ENCODE data around the gene GAL3ST2. TPM values are rescaled to one million over a fixed set of nuclear protein-coding genes. Genes with fewer than 3 reads are reported as not detected.
"Not testable (repeated sequence)": the region's sequence is repeated elsewhere in the genome, so short reads cannot be mapped to it uniquely, and the experiment has no call there.

Gene GAL3ST2
- polyA plus RNA-seq, 1 donor: not detected

GRCh38 chr2:241768850-241769249 is 7.8 kb upstream of the GAL3ST2 start:
- DNase-seq: no peak

DNA sequence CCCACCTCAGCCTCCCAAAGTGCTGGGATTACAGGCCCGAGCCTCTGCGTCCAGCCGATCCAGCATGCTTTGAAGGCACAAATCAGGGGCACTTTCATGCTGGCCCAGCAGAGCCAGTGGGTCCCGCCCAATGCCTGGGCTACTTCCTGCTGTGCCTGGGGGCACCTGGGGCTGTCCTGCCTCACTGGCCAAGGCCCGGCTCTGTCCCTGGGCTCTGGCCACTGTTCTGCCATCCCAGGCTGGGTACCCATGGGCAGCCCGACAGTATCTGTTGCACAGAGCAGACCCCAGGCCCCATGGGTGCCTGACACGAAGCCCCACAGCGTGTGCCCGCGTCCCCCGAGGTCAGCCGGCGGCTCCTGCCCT is 6.8 kb upstream of the GAL3ST2 start:
- DNase-seq: no peak

DNA sequence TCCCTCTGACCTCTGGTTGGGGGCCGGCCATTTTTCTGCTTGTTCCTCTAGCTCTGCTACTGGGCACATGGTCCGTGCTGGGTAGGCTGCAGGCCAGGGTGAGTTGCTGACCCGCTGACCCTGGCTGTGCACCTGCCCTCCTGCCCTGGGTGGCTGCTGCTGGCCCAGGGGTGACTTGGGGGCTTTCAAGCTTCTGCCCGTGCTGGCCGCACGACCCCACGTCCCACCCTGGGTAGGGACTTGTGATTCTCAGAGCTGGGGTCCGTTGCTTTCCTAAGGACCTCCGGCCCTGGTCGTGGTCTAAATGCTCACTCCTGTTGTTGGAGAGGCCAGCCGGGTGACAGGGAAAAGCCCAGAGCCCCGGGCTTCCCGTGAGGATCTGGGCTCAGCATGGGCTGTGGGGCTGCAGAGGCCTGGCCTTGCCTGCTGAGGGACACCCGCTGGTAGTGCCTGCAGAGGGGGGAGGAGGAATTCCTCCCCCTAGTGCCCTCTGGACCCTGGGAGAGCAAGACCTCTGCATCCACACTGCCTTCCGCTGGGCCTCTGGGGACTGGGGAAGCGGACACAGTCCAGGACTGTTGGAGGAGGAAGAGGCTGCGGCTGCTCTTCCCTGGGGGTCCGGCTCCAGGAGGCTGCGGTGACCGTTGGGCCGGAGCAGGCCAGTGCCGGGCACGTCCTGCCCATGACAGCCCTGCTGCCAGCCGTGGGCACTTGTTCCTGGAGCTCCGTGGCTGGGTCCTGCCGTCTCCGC is 6.3 kb upstream of the GAL3ST2 start:
- DNase-seq: no peak

DNA sequence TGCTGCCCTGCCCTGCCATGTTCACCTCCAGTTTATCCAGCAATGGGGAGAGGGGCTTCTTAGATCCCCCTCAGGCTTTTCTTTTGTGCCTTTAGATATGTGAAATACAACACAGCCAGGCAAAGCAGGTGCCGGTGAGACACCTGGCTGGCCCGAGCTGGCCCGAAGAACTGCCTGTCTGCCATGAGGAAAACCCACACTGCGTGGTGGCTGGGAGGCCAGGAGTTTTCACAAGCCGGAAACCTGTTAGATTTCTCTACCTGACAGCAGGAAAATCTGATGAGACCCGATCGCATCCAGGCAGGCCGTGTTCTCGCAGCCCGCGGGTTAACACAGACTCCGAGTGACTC is 5.7 kb upstream of the GAL3ST2 start:
- DNase-seq: no peak

GRCh38 chr2:241771286-241772062 is 5.1 kb upstream of the GAL3ST2 start:
- DNase-seq: peak; percentile 61

DNA sequence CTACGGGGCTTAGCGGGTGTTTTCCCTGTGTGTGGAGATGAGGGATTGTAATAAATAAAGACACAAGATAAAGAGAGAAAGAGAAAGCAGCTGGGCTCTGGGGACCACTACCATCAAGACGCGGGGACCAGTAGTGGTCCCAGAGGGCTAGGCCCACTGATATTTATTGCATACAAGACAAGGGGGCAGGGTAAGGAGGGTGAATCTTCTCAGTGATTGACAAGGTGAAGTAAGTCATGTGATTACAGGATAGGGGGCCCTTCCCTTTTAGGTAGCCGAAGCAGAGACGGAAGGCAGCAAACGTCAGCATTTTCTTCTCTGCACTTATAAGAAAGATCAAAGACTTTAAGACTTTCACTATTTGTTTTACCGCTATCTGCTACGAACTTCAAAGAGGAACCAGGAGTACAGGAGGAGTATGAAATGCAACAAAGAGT is 4.5 kb upstream of the GAL3ST2 start:
- no peak for DNase-seq

GRCh38 chr2:241773511-241774418 is 2.9 kb upstream of the GAL3ST2 start:
- DNase-seq: no peak

DNA sequence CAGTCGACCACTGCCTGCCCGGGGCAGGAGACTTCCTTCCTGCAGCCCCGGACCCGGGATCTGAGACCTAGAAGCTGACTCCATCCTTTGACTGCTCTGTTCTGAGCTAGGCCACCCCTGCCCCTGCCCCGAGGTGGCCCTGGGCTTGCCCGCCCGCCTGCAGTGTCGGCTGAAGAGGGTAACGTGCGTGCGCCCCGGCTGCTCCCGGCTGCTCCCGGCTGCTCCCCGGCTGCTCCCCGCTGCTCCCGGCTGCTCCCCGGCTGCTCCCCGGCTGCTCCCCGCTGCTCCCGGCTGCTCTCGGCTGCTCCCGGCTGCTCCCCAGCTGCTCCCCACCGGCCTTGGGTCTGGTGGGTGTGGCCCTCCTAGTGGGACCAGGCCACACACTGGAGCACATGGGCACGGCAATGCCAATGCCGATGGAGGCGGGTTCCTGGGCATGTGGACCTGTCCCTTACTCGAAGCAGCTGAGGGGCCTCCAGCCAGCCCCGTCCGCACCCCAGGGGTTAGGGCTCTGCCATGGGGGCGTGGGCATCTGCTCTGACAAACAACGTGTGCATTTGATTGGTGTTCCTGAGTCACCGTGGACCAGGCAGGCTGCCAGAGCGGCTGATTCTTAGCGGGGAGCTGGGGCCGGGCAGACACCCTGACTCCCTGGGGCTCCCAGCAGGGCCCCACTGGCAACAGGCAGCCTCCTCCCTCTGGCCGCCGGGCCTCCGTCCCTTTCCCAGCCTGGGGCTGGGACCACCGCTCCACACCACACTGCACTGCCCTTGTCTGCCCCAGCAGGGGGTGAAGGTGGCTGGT is 2.0 kb upstream of the GAL3ST2 start:
- no peak for DNase-seq

DNA sequence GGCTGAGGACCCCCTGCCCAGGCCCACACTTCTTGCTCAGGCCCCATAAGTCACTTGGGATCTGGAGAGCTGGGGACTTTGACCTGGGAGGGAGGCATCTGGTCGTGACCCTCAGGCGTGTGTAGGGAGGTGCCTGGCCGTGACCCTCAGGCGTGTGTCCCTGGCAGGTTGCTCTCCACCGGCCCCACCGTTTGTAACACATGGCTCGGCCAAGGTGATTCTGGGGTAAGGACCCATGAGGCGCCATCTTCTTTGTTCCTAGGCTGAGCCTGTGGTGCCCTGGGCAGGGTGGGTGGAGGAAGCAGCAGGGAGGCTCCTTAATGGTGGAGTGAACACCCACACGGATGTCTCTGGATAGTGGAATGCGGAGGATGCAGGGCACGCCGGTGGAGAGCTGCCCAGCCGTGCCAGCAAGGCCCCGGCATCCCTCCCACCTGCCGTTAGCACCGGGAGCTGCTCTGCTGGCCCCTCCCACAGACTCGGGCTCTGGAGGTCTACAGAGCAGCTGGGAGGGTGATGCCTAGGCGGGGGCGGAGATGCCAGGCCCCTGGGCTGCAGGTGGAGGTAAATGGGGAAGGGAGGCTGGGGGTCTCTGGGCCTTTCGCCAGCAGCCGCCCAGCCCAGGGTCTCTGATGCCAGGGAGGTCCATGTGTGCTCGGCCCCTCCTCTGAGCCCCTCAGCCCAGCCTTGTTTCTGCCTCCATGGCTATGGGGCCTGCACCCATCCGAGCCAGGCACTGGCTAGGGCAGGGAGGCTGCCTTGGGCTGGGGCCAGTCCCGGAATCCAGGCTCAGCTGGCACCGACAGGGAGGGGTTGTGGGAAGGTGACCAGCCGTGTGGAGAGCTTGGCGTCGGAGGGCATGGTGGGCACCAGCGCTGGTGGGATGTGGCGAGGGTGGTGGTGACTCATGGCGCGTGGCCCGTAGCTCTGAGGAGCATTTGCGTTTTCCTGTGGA is 1.1 kb upstream of the GAL3ST2 start:
- no peak for DNase-seq

- DNase-seq: no peak
These were observed 606 bp downstream of the GAL3ST2 start for GRCh38 chr2:241777170-241777685.

DNA sequence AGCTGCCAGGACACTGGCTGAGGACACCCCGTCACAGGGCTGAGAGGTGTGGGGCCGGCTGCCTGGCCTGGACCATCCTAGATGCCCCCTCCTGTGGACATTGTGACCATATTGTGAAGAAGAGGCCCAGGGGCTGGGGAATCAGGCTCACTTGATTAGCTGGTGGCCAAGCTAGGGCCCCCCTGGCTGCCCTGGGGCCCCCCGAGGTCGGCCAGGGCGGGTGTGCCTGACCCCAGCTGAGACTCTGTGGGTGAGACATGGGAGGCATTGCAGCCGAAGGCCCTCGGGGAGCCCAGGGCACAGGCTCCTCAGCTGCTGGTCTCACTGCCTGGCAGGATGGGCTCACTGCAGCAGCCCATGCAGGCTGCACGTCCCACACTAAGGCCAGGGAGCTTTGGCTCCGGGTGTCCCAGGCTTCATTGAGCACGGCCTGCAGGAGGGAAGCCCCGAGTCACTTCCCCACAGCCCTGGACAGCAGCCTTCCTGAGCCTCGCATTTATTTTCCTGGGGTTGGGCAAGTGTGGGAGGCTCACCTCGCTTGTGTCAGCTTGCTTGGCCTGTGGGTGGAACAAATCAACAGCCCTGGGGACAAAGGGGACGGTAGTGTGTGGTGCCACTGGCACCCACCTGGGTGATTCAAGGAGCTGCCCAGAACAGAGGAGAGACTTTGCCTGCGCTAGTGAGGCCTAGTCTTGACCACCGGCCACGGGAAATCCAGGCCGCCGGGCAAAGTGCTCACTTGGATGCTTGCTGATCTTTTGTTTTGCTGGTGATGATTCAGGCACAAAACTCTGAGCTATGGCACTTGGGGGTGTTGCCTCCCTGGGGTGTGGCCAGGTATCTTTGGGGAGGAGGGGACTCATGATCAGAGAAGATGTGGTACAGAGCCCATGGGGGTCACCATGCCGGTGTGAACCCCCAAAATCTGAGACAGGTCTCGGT is 1.3 kb downstream of the GAL3ST2 start:
- no peak for DNase-seq

DNA sequence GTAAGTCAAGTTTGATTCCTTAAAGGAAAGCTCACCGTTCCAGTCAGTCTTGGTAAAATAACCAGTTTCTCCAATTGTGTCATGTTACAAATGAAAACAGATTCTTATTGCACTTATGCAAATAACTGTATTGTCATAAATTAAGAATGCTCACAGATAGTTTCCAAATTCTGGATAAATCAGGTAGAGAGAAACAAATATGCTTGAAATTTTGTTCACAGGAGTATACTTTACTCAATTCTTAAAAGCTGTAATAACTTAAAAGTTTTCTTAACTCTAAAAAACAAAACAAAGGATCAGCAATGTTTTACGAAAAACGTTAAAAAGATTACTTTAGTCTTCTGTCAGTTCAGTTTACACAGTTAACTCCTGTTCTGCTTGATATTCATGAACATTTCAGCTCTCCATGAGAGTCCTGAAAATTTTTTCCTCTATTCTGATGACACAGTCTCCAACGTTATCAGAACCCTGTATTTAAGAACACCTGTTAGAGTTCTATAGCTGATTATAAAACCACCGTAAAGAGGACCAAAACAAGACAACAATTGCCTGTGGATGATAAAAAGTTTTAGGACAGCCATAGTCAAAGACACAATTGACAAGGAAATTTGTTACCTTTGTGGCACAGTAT is 4.4 kb downstream of the GAL3ST2 start:
- no peak for DNase-seq

DNA sequence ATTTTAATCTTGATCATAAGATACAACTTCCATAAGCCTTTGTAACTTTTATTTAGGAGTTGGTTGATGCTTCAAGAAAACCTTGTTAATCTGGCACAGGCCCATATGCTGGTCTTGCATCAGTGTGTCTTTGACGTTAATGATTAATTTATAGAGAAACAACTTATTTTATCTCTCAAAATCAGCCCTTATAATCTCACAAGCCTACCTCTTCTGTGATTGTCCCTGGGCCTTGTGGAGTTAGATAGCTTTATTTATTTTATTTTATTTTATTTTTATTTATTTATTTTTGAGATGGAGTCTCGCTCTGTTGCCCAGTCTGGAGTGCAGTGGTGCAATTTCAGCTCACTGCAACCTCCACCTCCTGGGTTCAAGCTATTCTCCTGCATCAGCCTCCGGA is 5.4 kb downstream of the GAL3ST2 start:
- not testable (repeated sequence) for DNase-seq

DNA sequence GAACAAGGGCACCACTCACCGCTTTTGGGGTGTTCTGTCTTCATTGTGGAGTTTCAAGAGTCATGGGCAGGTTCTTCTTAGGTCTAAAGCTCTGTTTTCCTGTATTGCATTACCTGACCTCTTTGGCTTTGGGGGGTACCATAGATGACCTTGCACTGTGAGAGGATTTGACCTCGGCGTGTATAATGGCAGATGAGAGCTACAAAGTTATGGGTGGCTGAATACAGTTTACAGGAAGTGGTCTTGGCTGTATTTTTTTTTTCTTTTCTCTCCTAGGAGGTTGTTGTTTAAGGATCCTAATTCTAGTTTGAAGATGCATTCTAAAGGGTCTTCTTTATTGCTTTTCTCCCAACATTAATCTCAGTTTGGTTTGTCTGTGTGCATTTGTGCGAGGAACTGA is 11.5 kb downstream of the GAL3ST2 start:
- no peak for DNase-seq

DNA sequence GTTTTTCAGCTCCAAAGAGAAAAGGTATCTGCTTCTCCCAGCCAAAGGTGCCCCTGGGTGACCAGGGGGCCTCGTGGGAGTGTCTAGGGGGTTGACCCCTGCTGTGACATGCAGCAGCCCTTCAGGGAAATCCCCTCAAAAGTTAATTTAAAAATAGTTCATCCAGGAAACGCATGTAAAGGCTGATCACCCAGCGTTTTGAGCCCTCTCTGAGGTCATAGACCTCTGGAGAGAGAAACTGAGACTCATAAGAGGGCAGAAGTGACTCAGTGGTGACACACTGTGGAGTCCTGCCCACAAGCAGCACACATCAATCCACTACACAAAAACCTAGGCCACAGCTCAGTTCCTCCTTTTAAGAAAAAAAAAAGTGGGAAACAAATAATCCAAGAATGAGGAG is 11.9 kb downstream of the GAL3ST2 start:
- DNase-seq: no peak

GRCh38 chr2:241791385-241791784 is 14.8 kb downstream of the GAL3ST2 start:
- DNase-seq: not testable (repeated sequence)

GRCh38 chr2:241793385-241793784 is 16.8 kb downstream of the GAL3ST2 start:
- DNase-seq: no peak

GRCh38 chr2:241794250-241794823 is 17.7 kb downstream of the GAL3ST2 start:
- no peak for DNase-seq
